Activated CD8-positive, alpha-beta memory T cell treated with anti-CD3 and anti-CD28 coated beads for 1 hour (primary cell): ENCODE data around the gene SF3A2.

ENCODE experiments used
- DNase-seq, 2 donors: peaks; one replicate each; pipeline ENCODE4 v3.0.0-alpha.2; 2020; ENCODE audit warnings: low read depth in 1 of 2; ENCODE audit errors: extremely low read depth in 1 of 2

SF3A2 gene

DNA sequence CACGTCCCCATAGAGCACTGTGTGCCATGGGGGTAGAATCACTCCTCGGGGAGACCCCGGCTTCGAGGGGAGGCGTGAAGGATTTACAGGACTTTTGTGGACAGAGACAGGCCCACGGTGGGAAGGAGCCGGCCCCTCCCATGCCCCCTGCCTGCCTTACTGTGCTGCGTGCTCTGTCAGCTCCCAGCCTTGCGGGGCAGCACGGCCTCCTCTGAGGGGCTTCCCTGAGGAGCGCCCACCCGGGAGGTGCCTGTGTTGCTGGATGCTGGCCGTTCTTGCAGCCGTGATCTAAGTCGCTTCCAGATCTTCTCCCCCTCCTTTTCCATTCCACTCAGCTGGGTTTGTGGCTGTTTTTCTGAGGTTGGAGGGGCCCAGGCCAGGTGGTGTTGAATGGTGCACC lies 29.6 kb upstream of the SF3A2 start:
- no peak for DNase-seq

DNA sequence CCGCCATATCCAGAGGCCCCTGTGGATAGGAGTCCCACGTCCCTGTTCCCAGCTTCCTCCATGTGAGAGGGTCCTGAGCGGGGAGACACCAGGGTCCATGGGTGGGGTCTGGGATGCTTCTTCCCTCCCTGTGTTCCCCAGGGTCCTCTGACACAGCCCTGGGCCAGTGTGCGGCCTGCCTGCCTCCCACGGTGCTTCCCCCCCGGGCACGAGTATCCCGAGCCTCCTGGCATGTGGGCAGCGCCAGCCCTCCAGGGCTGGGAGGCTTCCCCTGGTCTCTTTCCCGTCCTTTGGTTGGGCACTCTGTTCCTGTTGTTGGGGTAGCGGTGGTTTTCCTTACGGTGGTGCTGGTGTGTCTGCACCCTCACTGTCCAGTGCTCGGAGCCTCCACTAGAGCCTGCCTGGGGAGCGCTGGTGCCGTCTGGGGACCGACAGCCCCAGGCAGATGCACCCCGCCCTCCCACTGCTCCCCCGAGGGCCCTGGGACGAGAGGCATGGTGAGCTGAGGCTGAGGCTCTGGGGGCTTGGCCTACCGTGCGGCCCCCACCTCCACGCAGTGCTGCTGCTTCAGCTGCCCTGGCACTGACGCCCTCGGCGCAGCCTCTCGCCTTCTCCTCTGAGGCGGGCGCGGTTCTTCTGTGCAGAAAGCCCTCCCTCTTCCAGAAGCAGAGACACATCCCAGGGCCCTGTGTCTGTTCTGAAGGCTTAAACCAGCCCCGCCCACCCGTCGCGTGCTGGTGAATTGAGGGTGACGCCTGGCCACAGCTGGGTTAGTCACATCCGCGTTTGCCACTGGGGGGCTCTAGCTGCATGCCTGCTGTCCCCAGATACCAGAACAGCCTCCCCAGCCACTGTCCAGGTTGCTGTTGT lies 28.4 kb upstream of the SF3A2 start:
- no peak for DNase-seq

DNA sequence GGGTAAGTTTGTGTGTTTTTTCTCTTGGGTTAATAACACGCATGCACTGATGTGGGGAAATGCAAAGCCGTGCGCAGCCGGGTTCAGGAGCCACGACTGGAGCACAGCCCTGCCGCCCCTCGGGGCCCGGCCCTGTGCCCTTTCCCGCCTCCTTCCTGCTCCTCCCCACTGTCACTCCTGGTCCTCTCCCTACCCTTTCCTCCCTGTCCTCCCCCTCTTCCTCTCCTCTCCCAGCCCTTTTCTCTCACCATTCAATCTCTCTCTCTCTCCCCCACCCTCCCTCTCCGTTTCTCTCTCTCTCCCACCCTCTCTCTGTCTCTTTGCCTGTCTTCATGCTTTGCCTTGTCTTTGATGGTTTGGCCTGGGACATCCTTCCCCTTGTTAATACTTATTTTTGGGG lies 27.6 kb upstream of the SF3A2 start:
- no peak for DNase-seq

DNA sequence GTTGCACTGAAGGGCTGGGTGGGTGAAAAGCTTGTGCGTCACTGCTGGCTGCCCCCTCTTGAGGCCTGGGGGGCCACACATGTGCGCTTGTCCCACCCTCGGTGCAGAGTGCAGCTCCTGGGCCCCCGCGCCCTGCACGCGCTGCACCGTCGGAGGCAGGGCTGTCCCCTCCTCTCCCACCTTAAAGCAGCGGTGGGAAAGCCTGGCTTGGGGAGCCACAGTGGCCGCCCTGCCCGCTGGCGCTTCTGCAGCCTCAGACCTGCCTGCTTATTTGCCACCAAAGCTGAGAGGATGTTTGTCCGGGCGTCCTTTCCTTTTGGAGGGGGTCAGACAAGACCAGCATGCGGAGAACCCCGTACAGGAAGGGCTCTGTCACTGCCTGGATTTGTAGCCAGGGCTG lies 27.2 kb upstream of the SF3A2 start:
- DNase-seq: no peak

DNA sequence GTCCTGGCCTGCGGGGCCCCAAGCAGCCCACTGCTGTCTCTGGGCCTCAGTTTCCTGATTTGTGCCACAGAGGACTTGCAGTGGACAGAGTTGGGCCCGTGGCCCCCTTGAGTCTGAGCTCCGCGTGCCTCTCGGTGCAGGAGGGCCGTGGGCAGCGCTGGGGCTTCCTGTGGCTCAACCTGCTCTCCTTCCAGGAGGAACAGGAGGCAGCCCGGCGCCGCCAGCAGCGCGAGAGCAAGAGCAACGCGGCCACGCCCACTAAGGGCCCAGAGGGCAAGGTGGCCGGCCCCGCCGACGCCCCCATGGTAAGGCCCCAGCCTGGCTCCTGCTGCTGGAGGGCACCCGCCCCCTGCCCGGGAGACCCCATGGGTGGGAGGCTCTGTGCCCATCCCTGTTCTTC lies 26.4 kb upstream of the SF3A2 start:
- DNase-seq: no peak

DNA sequence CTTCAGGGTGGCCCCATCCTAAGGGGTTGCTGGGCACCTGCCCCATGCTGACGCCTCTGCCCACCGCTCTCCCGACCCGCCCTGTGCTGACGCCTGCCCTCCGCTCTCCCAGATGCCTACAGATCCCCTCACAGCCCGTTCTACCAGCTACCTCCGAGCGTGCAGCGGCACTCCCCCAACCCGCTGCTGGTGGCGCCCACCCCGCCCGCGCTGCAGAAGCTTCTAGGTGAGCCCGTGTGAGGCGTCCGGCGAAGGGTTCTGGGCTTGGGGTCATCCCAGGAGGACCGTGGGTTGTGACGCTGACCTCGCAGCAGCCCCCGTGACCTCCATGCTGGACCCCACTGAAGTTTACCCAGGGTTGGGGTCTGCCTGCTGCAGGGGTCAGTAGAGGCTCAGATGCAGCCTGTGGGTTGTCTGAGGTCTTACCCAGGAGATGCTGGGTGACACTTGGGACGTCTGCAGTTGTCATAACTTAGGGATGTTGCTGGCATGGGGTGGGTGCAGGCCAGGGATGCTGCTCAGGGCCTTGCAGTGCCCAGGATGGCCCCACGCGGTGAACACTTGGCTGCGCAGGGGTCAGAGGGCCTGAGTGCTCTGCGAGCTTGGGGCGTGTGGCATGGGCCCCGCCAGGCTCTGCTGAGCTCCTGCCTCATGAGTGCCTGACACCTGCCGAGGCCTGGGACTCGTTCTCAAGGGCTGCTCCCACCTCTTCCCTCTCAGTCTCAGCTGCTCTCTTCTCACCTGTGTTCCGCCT lies 25.5 kb upstream of the SF3A2 start:
- DNase-seq: no peak

DNA sequence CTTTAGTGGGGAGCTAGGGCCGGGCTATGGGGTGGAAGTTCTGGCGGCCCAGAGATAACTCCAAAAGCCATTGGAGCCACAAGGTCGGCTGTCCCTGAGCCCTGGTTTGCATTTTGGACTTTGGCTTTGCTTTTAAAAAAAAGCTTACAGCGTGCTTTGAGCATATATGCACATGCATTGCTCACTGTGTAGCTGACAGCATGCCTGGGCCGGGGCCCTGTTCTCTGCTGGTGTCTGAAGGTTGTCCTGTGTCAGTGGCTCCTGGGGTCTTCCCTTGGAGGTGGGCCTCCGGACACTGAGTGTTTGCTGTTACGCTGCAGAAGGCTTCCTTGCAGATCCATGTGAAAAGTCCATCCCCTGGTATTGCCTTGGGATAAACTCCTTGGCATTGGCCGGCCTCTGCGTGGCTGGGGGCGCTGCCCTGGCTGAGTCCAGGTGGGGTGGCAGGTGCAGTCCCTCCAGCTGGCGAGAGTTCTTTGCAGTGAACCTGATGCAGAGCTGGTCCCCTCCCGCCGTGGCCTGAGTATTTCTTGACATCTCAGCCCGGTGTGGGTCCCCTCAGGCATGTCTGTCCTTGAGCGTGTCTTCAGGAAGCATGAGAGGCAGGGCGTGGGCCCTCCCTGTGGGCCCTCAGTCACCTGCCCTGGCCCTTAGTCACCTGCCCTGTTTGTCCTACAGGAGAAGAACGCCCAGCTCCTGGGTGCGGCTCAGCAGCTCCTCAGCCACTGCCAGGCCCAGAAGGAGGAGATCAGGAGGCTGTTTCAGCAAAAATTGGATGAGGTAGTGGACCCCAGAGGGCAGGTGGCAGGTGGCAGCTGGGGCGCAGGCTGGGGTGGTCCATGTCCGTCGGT lies 23.5 kb upstream of the SF3A2 start:
- DNase-seq: no peak

DNA sequence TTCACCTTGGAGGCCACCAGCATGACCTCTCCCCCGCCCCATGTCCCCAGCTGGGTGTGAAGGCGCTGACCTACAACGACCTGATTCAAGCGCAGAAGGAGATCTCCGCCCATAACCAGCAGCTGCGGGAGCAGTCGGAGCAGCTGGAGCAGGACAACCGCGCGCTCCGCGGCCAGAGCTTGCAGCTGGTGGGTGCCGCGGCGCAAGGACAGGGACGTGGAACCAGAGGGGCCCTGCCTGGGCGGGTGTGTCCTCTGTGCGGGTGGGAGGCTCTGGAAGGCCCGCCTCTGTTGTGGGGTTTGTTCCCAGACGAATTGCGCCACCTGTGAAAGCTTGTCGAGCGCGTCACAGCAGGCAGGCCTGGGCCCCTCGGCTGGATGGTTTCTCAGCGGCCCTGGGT lies 22.8 kb upstream of the SF3A2 start:
- DNase-seq: no peak

DNA sequence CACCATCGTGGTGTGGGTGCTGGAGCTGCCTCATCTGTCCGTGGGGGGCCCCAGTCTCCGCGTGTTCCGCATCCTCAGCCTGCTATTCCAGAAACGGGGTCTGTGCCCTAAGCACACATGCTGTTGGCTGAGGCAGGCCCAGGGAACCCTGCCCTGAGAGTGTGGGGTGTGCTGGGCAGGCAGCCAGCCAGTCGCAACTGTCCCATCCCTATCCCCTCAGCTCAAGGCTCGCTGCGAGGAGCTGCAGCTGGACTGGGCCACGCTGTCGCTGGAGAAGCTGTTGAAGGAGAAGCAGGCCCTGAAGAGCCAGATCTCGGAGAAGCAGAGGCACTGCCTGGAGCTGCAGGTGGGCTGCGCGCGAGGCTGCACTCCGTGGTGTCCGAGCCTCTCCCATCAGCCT lies 22.4 kb upstream of the SF3A2 start:
- DNase-seq: no peak

DNA sequence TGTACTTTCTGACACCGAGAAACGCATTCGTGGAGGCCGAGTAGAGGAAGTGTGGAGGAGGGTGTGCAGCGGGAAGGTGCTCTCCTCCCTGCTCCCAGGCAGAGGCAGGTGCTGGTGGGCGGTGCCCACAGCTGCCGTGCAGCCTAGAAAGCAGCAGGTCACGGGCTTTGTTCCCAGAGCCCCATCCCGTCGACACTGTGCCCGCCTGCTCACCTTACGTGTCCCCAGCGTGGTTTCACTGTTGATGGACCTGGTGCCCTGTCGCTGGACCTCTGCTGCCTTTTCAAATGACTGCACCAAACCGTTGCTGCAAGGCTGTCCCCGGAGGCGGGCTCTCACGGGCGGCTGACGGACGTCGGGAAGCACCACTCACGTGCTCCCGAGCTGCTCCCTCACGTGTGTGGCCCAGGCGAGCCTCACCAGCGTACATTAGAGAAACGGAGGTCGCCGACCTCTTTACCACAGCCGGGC lies 21.3 kb upstream of the SF3A2 start:
- DNase-seq: no peak

DNA sequence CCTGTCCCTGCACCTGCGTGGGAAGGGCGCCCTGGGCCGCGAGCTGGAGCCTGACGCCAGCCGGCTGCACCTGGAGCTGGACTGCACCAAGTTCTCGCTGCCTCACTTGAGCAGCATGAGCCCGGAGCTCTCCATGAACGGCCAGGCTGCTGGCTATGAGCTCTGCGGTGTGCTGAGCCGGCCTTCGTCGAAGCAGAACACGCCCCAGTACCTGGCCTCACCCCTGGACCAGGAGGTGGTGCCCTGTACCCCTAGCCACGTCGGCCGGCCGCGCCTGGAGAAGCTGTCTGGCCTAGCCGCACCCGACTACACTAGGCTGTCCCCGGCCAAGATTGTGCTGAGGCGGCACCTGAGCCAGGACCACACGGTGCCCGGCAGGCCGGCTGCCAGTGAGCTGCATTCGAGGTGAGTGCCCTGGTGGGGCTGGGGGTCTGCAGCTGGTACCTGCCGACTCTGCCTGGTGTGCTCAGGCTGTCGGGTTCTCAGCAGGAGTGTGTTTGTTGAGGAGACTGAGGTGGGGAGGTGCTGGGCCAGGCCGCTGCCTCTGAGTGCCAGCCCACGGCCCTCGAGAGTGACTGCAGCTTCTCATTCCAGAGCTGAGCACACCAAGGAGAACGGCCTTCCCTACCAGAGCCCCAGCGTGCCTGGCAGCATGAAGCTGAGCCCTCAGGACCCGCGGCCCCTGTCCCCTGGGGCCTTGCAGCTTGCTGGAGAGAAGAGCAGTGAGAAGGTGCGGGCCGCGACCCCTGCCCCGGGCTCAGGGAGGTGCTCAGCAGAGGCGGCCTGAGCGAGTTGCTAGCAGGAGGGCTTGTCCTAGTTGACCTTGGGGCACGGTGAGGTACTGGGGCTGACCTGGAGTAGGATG lies 20.0 kb upstream of the SF3A2 start:
- DNase-seq: no peak

DNA sequence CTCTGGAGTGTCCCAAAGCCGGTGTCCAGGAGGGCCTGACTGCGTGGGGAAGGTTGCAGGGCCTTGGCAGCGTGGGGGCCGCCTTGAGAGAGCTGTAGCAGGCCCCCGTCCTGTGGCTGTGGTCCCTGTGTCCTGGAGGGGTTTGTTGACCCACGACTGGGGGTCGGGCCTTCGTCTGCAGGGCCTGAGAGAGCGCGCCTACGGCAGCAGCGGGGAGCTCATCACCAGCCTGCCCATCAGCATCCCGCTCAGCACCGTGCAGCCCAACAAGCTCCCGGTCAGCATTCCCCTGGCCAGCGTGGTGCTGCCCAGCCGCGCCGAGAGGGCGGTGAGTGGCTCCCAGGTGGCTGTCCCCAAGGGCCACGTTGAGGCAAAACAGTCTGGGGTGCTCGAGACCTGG lies 19.0 kb upstream of the SF3A2 start:
- DNase-seq: no peak

DNA sequence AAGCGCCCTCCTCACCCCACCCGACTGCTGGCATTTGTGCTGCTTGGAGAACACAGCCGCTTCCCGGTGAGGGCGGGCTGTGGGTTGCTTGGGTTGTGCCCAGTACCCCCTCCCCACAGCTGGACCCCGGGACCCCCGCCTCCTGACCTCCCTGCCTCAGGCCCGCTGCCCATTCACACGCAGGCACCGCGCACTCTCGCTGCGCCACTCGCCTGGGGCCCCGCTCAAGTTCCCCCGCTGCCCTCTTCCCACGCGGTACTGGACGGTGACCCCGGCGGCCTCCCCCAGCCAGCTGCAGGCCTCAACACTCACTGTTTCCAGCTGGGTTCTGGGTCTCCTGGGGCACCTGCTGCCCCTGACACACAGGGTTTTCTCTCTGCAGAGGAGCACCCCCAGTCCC lies 16.9 kb upstream of the SF3A2 start:
- no peak for DNase-seq

DNA sequence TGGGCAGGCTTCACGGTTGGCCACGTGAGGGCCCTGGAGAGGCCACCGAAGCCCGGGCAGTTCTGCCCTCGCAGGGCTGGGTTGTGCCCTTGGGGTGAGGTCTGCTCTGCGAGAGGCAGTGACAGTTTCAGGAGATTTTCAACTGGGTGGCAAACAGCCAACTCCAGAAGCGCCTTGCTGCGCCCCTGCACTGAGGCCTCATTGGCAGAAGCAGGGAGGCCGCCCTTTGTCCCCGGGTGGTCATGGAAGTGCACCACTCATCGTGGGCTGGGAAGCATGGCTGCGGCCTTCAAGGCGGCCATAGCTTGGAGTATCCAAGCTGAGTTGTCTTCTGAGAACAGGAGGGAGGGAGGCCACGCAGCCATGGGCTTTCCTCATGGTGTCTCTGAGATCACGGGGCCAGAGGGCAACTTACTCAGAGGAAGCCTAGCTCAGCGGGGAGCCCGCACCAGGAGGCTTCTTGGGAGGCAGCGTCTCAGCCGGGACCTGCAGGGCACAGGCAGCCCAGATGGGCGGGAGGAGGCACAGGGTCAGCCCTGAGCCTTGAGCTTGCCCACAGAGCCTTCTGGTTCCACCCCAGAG lies 15.3 kb upstream of the SF3A2 start:
- DNase-seq: no peak

DNA sequence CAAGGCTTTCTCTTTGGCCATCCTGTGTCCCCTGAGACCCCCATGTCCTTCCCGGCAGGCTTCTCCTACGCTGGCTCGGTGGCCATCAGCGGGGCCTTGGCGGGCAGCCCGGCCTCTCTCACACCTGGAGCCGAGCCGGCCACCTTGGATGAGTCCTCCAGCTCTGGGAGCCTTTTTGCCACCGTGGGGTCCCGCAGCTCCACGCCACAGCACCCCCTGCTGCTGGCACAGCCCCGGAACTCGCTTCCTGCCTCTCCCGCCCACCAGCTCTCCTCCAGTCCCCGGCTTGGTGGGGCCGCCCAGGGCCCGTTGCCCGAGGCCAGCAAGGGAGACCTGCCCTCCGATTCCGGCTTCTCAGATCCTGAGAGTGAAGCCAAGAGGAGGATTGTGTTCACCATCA lies 14.7 kb upstream of the SF3A2 start:
- DNase-seq: no peak

DNA sequence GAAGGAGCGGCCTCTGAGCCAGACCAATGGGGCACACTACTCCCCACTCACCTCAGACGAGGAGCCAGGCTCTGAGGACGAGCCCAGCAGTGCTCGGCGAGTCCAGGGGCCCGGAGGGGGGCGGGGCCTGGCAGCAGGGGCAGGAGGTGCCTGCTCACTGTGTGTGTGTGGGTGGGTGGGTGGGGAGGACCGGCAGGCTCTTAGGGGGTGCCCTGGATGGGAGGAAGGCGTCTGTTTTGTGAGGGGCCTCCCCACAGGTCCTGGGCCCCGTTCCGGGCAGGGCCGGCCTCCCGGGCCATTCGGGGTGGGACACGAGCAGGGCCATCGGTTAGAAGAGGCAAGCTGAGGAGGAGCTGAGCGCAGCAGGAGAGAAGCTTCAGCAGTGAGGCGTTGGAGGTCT lies 13.2 kb upstream of the SF3A2 start:
- no peak for DNase-seq

DNA sequence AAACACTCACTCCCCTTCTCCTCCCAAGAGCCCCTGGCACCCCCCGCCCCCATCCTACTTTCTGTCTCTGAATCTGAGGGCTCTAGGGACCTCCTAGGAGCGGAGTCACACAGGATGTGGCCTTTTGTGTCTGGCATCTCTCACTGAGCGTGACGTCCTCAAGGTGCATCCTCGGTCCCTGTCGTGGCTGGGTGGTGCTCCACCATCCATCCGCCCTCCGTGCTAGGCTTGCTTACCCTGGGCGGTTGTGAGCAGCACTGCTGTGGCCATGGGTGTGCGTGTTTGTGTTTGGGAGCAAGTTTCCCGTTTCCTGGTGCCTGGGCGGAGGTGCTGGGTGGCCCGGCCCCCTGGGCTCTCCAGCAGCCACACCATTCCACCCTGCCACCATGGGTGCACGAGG lies 12.7 kb upstream of the SF3A2 start:
- DNase-seq: no peak

DNA sequence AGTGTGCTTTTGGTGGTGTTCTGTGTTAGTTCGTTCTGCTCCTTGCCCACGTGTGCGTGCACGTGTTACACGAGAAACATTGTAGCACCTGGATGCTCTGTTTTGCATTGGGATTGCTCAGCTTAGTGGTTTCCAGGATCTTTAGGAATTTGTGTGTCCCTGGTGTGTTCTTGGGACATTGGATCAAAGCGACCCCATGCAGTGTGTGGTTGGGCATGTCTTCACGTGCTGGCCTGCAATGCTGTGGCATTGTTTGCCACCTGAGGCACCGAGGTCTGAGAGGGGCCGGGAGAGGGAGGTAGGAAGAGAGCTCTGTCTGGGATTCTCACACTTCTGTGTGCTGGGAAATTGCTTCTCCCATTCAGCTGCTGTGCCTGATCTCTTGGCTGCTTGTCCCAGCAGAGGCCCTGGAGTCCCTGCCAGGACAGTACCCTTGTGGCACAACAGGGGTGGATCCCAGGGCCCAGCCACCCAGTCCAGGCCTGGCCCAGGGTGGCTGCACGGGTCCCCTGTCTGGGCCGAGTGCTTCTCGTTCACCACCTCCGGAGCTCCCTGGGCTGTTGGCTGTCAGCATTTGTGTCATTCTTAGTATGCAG lies 11.8 kb upstream of the SF3A2 start:
- no peak for DNase-seq

DNA sequence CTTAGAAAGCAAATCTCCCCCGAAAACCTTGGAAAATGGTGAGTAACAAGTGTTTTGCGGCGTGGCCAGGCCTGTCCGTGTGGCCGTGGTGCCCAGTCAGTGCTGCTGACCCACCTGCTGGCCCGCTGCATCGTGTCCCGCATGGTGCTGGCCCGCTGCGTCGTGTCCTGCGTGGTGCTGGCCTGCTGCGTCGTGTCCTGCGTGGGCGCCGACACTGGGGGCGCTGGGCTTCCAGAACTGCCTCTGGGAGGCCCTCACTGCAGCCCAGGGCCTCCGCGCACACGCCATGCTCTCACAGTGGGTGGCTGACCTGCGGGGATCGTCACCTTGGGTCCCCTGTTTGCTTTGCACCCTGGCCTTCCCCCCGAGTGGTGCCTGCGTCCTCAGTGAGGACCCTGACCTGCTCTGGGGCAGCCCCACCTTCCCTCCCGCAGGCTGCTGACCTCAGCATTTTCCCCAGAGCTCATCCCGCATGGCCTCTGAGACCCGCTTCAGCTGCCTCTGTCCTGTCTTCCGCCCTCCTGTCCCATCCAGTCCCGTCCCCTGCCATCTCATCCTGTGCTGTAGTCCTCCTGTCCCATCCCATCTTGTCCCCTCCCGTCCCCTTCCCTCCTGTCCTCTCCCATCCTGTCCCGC lies 11.1 kb upstream of the SF3A2 start:
- no peak for DNase-seq
